Activated CD8-positive, alpha-beta T cell treated with anti-CD3 and anti-CD28 coated beads for 36 hours (primary cell): Measurements from ENCODE around the gene NIPAL3. TPM values are rescaled to one million over a fixed set of nuclear protein-coding genes. Genes with fewer than 3 reads are reported as not detected.

Source experiments
- ATAC-seq: fragments of 200-7000 bp; cut with Tn5 transposase; one replicate; pipeline ENCODE4 v1.10.0; 2021; ENCODE audit warnings: mild to moderate bottlenecking, moderate library complexity
- CTCF ChIA-PET: fragments of 350-600 bp; sonication (Branson Sonifier 250); formaldehyde crosslinking; loops from one replicate; lab custom pipeline; 2021; ENCODE audit warnings: antibody characterized with exemption; lab: Charles Lee
- POLR2A ChIA-PET: fragments of 350-600 bp; sonication (Branson Sonifier 250); formaldehyde crosslinking; loops from one replicate; lab custom pipeline; 2021; ENCODE audit warnings: antibody characterized with exemption; lab: Charles Lee
- DNase-seq: peaks from one replicate; pipeline ENCODE4 v3.0.0-alpha.2; 2020
- H3K27ac Mint-ChIP-seq: one replicate; pipeline ENCODE4 v1.8.0; 2021; ENCODE audit warnings: mild to moderate bottlenecking, mixed read lengths
- H3K27me3 Mint-ChIP-seq: one replicate; pipeline ENCODE4 v1.8.0; 2021; ENCODE audit warnings: mixed read lengths
- H3K36me3 Mint-ChIP-seq: one replicate; pipeline ENCODE4 v1.8.0; 2021; ENCODE audit warnings: low read depth, mixed read lengths
- H3K4me1 Mint-ChIP-seq: one replicate; pipeline ENCODE4 v1.8.0; 2021; ENCODE audit warnings: low read depth, mixed read lengths
- H3K4me3 Mint-ChIP-seq: one replicate; pipeline ENCODE4 v1.8.0; 2021; ENCODE audit warnings: mild to moderate bottlenecking, moderate library complexity, mixed read lengths
- H3K9me3 Mint-ChIP-seq: one replicate; pipeline ENCODE4 v1.8.0; 2021; ENCODE audit warnings: mixed read lengths
- CTCF ChIP-seq: fragments of 200-600 bp; IDR thresholded peaks from one replicate; pipeline ENCODE4 v1.8.0; 2022; ENCODE audit warnings: antibody characterized with exemption, mild to moderate bottlenecking
- intact Hi-C: fragments of 100-400 bp; cut with micrococcal nuclease; formaldehyde crosslinking; loops from one replicate; pipeline ENCODE4 v1.10.0; 2022
- total RNA-seq, 2 experiments: library from RNA; stranded (reverse); gene quantifications; one replicate each; pipeline ENCODE4 v1.2.3, GENCODE V29; 2021

NIPAL3 gene
- total RNA-seq, 2 experiments from 2014 or later = 33.2 to 33.3 TPM

DNA sequence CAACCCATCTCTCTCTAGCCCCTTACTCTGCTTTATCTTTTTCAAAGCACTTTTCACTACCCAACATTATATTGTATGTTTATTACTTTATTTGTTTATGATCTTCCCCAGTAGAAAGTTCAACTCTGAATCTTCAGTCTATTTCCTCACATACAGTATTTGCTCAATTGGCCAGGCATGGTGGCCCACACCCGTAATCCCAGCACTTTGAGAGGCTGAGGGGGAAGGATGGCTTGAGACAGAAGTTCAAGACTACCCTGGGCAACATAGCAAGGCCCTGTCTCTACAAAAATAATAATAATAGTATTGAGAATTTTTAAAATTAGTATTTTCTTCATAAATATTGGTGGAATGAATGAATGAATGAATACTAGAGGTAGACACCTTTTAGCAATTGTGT lies 3.2 kb upstream of the NIPAL3 start:
- Mint-ChIP-seq H3K4me3 (peak overlapping the region; percentile 84), H3K36me3 (peaks cover 2% of the 10 kb centered on the region), H3K27ac (no peak overlapping the region), H3K4me1 (peaks cover 28% of the 10 kb centered on the region), H3K9me3 (no peaks in the 10 kb centered on the region), H3K27me3 (no peaks in the 10 kb centered on the region)
- ATAC-seq (no peak), DNase-seq (no peak)
- TF ChIP-seq CTCF = no peak
- CTCF ChIA-PET = interaction anchor here (1.0 to 9.6 kb wide), 8 partner anchors 8 to 341 kb away, joined by 3 to 103 read pairs (median 14); partner anchors contain the start of gene RCAN3
- POLR2A ChIA-PET = interaction anchor here (1.0 to 1.7 kb wide), 3 partner anchors 9 to 227 kb away, joined by 3 to 5 read pairs (median 4); no protein-coding TSS in a partner anchor
- intact Hi-C loops = loop anchor here (5.0 kb wide), 1 partner anchor 225 kb away; no protein-coding TSS in a partner anchor

GRCh38 chr1:24413350-24414163 lies 2.0 kb upstream of the NIPAL3 start, which contains the start of gene STPG1:
STPG1 (minus strand) TSS chr1:24413782; CDS start chr1:24401388, 12,394 bp downstream.
- peak; percentile 54 for ATAC-seq
- H3K27ac Mint-ChIP-seq = peak within 1 kb of the TSS; percentile 85
- POLR2A ChIA-PET = interaction anchor here (0.6 to 2.0 kb wide), 10 partner anchors 10 to 230 kb away, joined by 3 to 8 read pairs (median 3); partner anchors contain the start of gene SRRM1

DNA sequence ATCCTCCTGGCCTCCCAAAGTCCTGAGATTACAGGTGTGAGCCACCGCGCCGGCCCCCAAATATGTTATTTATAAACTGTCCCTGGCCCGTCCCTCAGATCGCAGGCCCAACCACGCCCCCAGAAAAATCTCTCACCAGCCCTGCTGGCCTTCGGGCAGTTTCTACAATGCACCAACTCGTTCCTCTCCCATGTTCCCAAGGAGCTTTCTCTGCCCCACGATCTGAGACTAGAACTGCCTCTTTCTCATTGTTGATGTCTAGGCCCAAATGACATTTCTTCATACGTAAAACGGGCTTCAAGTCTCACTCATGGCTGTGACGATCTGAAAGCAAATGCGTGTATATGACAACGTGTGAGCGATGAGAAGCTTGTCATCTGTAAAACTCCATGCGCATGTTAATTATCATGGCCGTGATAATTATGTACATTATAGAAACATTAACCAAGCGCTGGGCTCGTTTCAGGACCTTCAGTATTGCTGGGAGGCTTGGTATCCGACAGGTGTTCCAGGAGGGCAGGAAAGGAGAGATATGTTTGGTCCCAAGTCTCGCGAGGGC lies 748 bp upstream of the NIPAL3 start:
- H3K27ac Mint-ChIP-seq = peak overlapping the region; percentile 81
- DNase-seq = peak; percentile 14
- no peak for TF ChIP-seq CTCF
- peaks cover 9% of the 10 kb centered on the region for H3K36me3 Mint-ChIP-seq
- no peak for ATAC-seq
- intact Hi-C loops = loop anchor here (5.0 kb wide), 5 partner anchors 67 to 222 kb away; partner anchors contain the start of gene RCAN3
- H3K27me3 Mint-ChIP-seq = no peaks in the 10 kb centered on the region
- H3K4me3 Mint-ChIP-seq = peak overlapping the region; percentile 98
- peaks cover 47% of the 10 kb centered on the region for H3K4me1 Mint-ChIP-seq
- H3K9me3 Mint-ChIP-seq = no peaks in the 10 kb centered on the region
- CTCF ChIA-PET = interaction anchor here (0.6 to 9.6 kb wide), 41 partner anchors 8 to 231 kb away, joined by 3 to 103 read pairs (median 7); partner anchors contain the start of gene RCAN3
- POLR2A ChIA-PET = interaction anchor here (0.8 to 3.6 kb wide), 15 partner anchors 8 to 227 kb away, joined by 3 to 17 read pairs (median 5); partner anchors contain the start of gene RCAN3

More at GRCh38 chr1:24413350-24414163, 2.0 kb upstream of the NIPAL3 start, which contains the start of gene STPG1:
- intact Hi-C loops = loop anchor here (5.0 kb wide), 1 partner anchor 224 kb away; no protein-coding TSS in a partner anchor
- CTCF ChIA-PET = interaction anchor here (0.7 to 9.6 kb wide), 17 partner anchors 10 to 263 kb away, joined by 3 to 103 read pairs (median 7); partner anchors contain the start of gene RCAN3
- Mint-ChIP-seq H3K4me3 (peak within 1 kb of the TSS; percentile 84), H3K9me3 (no peaks in the 10 kb centered on the region), H3K27me3 (no peaks in the 10 kb centered on the region), H3K4me1 (peaks cover 36% of the 10 kb centered on the region), H3K36me3 (no peaks in the 10 kb centered on the region)
- no peak for TF ChIP-seq CTCF
- peak; percentile 89 for DNase-seq

DNA sequence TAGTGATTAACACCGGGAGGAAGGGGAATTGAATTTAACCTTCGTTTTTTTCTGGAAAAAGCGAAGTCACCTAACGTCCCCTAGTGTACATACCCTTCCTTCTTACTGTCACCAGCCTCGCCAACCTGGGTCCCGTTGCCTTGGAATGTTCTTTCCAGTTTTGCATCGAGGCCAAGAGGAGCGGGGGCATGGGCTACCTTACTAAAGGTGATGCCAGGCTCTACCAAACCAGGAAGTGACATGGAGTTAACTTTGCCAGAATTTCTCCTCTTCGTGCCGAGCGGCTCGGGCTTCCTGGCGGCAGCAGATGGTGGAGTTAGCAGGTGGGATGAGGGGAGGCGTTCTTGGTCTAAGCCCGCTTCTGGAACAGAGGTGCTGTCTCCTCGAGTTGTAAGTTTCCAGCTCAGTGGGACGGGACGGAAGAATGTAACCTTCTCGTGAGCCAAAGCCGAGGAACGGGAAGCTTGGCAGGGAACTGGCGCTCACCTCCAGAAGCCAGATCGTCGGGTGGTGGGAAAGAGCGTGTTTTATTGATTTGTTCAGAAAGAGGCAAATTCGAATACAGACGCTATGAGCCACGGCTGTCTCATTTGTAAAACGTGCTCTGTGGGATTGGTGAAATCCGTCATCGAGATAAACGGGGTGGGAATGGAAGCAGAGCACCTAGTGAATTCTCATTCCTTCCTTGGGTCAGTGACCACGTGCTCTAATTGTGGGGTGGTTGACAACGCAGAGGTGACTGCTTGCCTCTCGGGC lies 486 bp downstream of the NIPAL3 start:
- Mint-ChIP-seq H3K4me1 (peaks cover 53% of the 10 kb centered on the region), H3K36me3 (peaks cover 9% of the 10 kb centered on the region), H3K4me3 (peak overlapping the region; percentile 98), H3K9me3 (no peaks in the 10 kb centered on the region), H3K27me3 (no peaks in the 10 kb centered on the region), H3K27ac (peak overlapping the region; percentile 95)
- intact Hi-C loops = loop anchor here (5.0 kb wide), 4 partner anchors 66 to 171 kb away; partner anchors contain the start of gene RCAN3
- POLR2A ChIA-PET = interaction anchor here (0.7 to 3.6 kb wide), 15 partner anchors 8 to 226 kb away, joined by 3 to 17 read pairs (median 4); partner anchors contain the start of gene RCAN3
- no peak for TF ChIP-seq CTCF
- ATAC-seq = no peak
- peak; percentile 9 for DNase-seq
- CTCF ChIA-PET = interaction anchor here (0.6 to 9.6 kb wide), 41 partner anchors 9 to 226 kb away, joined by 3 to 103 read pairs (median 7); partner anchors contain the start of gene RCAN3
